Testis (tissue), 2 donors: ENCODE results near the gene STK16.

Experiments
- POLR2A ChIP-seq: fragments of 450-650 bp; IDR thresholded peaks from one replicate; pipeline ENCODE4 v1.6.1; 2017; ENCODE audit warnings: antibody characterized with exemption, mild to moderate bottlenecking, moderate library complexity
- TF ChIP-seq, protein P1 (sequence below), 3 experiments: fragments of 450-650 bp in 2 of 3; fragments of 200-600 bp in 1 of 3; sonication (generic) in 1 of 3; IDR thresholded peaks; one replicate each; pipeline ENCODE4 v1.5.1; 2016 to 2019; ENCODE audit warnings: antibody characterized with exemption in 3 of 3, mild to moderate bottlenecking in 2 of 3, moderate library complexity in 1 of 3

- TF ChIP-seq, protein P1, sequence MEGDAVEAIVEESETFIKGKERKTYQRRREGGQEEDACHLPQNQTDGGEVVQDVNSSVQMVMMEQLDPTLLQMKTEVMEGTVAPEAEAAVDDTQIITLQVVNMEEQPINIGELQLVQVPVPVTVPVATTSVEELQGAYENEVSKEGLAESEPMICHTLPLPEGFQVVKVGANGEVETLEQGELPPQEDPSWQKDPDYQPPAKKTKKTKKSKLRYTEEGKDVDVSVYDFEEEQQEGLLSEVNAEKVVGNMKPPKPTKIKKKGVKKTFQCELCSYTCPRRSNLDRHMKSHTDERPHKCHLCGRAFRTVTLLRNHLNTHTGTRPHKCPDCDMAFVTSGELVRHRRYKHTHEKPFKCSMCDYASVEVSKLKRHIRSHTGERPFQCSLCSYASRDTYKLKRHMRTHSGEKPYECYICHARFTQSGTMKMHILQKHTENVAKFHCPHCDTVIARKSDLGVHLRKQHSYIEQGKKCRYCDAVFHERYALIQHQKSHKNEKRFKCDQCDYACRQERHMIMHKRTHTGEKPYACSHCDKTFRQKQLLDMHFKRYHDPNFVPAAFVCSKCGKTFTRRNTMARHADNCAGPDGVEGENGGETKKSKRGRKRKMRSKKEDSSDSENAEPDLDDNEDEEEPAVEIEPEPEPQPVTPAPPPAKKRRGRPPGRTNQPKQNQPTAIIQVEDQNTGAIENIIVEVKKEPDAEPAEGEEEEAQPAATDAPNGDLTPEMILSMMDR (IDR thresholded peaks at IDR 0.05), result no peak
- TF ChIP-seq POLR2A, result no peak
Measured at GRCh38 chr2:219213486-219214071, 31.7 kb upstream of the STK16 start.
